Common myeloid progenitor, CD34-positive (primary cell): ENCODE data around the gene ZBTB24. TPM values are rescaled to one million over a fixed set of nuclear protein-coding genes. Genes with fewer than 3 reads are reported as not detected.

ENCODE experiments used
- CTCF ChIA-PET: fragments of 350-600 bp; sonication (Branson Sonifier 250); formaldehyde crosslinking; loops from one replicate; lab custom pipeline; 2021; ENCODE audit warnings: antibody characterized with exemption; lab: Charles Lee
- POLR2A ChIA-PET: fragments of 350-600 bp; sonication (Branson Sonifier 250); formaldehyde crosslinking; loops from one replicate; lab custom pipeline; 2021; ENCODE audit warnings: antibody characterized with exemption; lab: Charles Lee
- DNase-seq, 3 donors: peaks; one replicate each; pipeline versions ENCODE4 v3.0.0 to v3.0.0-alpha.2; 2013
- H3K27ac ChIP-seq, 2 experiments: 1 replicate in 1 of 2; 2 replicates in 1 of 2; pipeline ENCODE4 v1.7.0; 2013; ENCODE audit warnings: inconsistent platforms in 2 of 2, low read length in 2 of 2, mild to moderate bottlenecking in 2 of 2, low read depth in 1 of 2, moderate library complexity in 1 of 2; ENCODE audit not compliant: severe bottlenecking in 2 of 2, insufficient read depth in 1 of 2, poor library complexity in 1 of 2
- H3K27me3 ChIP-seq, 5 experiments: replicated peaks in 2 of 5; 1 replicate in 3 of 5; 2 replicates in 2 of 5; pipeline versions ENCODE4 v1.6.1 to v1.7.0; 2013; ENCODE audit warnings: low read length in 4 of 5, mild to moderate bottlenecking in 2 of 5, moderate library complexity in 2 of 5, inconsistent platforms in 1 of 5; ENCODE audit not compliant: insufficient read depth in 5 of 5, control insufficient read depth in 4 of 5
- H3K36me3 ChIP-seq, 4 experiments: 1 replicate in 2 of 4; 2 replicates in 2 of 4; pipeline versions ENCODE4 v1.6.1 to v1.7.0; 2013; ENCODE audit warnings: low read length in 3 of 4, control low read depth in 1 of 4, mild to moderate bottlenecking in 1 of 4; ENCODE audit not compliant: control insufficient read depth in 4 of 4, insufficient read depth in 4 of 4
- H3K4me1 ChIP-seq, 4 experiments: 1 replicate in 3 of 4; 2 replicates in 1 of 4; pipeline versions ENCODE4 v1.6.1 to v1.7.1; 2013; ENCODE audit warnings: low read length in 3 of 4, mild to moderate bottlenecking in 3 of 4, control low read depth in 1 of 4, inconsistent platforms in 1 of 4, moderate library complexity in 1 of 4; ENCODE audit not compliant: control insufficient read depth in 4 of 4, insufficient read depth in 4 of 4; ENCODE audit errors: control extremely low read depth in 1 of 4
- H3K4me3 ChIP-seq, 7 experiments: 1 replicate in 4 of 7; 2 replicates in 3 of 7; pipeline versions ENCODE4 v1.5.1 to v1.7.0; 2013; ENCODE audit warnings: mild to moderate bottlenecking in 7 of 7, low read length in 6 of 7, moderate library complexity in 6 of 7, inconsistent platforms in 2 of 7, low read depth in 2 of 7, control low read depth in 1 of 7; ENCODE audit not compliant: insufficient read depth in 4 of 7, control insufficient read depth in 1 of 7; ENCODE audit errors: extremely low read depth in 1 of 7
- H3K9me3 ChIP-seq, 5 experiments: 1 replicate in 4 of 5; 2 replicates in 1 of 5; pipeline versions ENCODE4 v1.6.1 to v1.7.1; 2013; ENCODE audit warnings: low read length in 4 of 5, mild to moderate bottlenecking in 2 of 5, inconsistent platforms in 1 of 5, low read depth in 1 of 5, moderate library complexity in 1 of 5; ENCODE audit not compliant: control insufficient read depth in 4 of 5, insufficient read depth in 2 of 5; ENCODE audit errors: control extremely low read depth in 1 of 5
- WGBS: methylation state at CpG from one replicate; pipeline ENCODE4 v1.1.5; 2013; ENCODE audit not compliant: insufficient coverage; 5-methylcytosine and 5-hydroxymethylcytosine counted together
- polyA plus RNA-seq: library from polyadenylated mRNA; unstranded; fragments of 120-200 nt; gene quantifications from one replicate; pipeline ENCODE4 v1.2.1, GENCODE V29; 2013

ZBTB24 gene
- 6.5 TPM for polyA plus RNA-seq

DNA sequence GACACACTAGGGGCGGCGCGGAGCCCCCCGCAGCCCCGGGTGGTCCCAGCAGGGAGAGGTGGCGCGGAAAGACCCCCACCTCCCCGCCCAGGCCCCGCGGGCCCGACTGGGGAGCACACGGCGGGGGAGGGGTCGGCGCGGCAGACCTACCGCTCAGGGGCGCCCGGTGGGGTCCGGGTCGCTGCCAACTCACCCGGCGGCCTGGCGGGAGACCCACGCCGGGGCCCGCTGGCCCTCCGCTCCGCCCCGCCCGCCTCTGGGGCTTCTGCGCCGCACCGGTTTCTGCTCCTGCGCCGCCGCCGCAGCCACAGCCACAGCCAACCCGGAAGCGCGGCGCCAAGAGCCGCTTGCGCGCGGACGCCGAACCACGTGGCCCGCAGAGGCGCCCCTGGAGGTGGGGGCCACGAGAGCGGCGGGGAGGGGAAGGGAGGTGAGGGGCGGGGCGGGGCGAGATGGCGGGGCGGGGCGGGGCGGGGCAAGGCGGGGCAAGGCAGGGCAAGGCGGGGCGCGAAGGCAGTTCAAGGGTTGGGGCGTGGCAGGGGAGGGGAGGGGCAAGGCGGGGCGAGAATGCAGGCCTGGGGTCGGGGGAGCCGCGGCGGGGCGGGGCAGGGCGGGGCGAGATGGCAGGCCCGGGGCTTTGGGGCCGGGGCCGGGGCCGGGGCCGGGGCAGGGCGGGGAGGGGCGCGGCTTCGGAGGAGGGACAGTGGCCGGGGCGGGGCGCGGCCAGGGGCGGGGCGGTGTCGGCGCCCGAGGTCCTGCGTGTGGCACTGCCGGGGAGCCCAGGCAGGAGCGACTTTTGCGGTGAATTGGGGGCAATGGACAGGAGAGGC, at the start of gene ZBTB24:
TSS of gene ZBTB24 (minus strand) at position 315 of the 830 bp plus-strand sequence. CDS start 1,193 bp downstream, outside the sequence.
- ChIA-PET CTCF (interaction anchor here (0.8 to 1.0 kb wide), 3 partner anchors 24 to 38 kb away, joined by 3 to 6 read pairs (median 4); no protein-coding TSS in a partner anchor), POLR2A (interaction anchor here (1.6 kb wide), 1 partner anchor 27 kb away, joined by 5 read pairs; the partner anchor contains the start of gene MICAL1)
- H3K9me3 ChIP-seq: no peaks in the 10 kb centered on the region
- peaks cover 3 to 32% (median 12%) of the 10 kb centered on the region in 4 experiments for H3K36me3 ChIP-seq
- peak; percentile 91 to 95 (median 95) for DNase-seq
- H3K4me1 ChIP-seq: peaks cover 20 to 50% (median 31%) of the 10 kb centered on the region in 4 experiments
- no peaks in the 10 kb centered on the region for H3K27me3 ChIP-seq
- WGBS: under 1% methylated on average over 41 of the region's 97 CpGs
- H3K27ac ChIP-seq: peak within 1 kb of the TSS in 1 of 2 experiments; percentile 68
- peak within 1 kb of the TSS; percentile 47 to 89 (median 80) for H3K4me3 ChIP-seq

DNA sequence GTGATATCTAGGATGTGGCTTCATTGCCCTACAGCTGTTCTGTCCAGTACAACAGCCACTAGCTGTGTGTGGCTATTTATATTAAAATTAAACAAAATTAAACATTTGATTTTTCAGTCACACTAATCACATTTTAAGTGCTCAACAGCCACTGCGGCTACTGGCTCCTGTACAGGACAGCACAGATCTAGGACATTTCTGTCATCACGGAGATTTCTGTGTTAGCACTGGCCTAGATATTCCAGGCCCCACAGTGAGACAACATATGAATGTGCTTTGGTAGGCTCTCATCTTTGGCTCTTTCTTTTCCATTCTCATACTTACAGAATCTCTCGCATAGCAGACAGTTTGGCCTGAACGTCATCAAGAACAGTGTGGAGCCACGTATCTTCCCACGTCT, 48.4 kb upstream of the ZBTB24 start:
- no peaks in the 10 kb centered on the region for H3K4me1 ChIP-seq
- CTCF ChIA-PET: interaction anchor here (1.4 kb wide), 1 partner anchor 644 kb away, joined by 3 read pairs; no protein-coding TSS in a partner anchor

DNA sequence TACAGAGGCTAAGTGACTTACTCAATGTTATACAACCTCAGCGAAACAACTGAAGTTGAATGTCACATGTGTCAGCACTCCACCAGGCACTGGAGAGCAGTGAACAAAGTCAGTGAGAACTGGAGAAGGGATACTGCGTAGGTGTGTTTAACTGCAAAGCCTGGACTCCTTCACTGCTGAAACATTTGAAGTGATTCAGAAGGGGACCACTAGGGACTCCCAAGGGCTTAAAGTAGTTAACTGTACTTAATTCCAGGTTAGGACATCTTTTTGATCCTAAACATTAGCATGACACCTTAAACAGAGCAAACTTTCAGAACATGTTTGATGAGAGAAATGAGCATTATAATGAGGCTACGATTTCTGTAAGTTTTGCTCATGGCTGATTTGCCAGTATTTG, 45.0 kb upstream of the ZBTB24 start:
- 100% methylated on average over 2 of the region's 3 CpGs for WGBS
- H3K36me3 ChIP-seq: no peaks in the 10 kb centered on the region
- no peak overlapping the region for H3K27ac ChIP-seq
- no peaks in the 10 kb centered on the region for H3K27me3 ChIP-seq
- H3K9me3 ChIP-seq: peaks cover 0 to 12% (median 3%) of the 10 kb centered on the region in 5 experiments
- POLR2A ChIA-PET: no interaction called here
- H3K4me3 ChIP-seq: no peak overlapping the region
- DNase-seq: peak in 2 of 3 donors; percentile 18 to 19
- H3K4me1 ChIP-seq: no peaks in the 10 kb centered on the region
- CTCF ChIA-PET: interaction anchor here (1.2 to 5.1 kb wide), 4 partner anchors 163 to 863 kb away, joined by 3 to 28 read pairs (median 14); partner anchors contain the start of genes AK9 and FIG4

More for the DNA sequence above, 48.4 kb upstream of the ZBTB24 start:
- POLR2A ChIA-PET: no interaction called here
- 94% methylated on average over 3 of the region's 6 CpGs for WGBS
- Histone ChIP-seq H3K36me3 (no peaks in the 10 kb centered on the region), H3K27me3 (no peaks in the 10 kb centered on the region), H3K27ac (no peak overlapping the region), H3K9me3 (no peaks in the 10 kb centered on the region), H3K4me3 (no peak overlapping the region)
- no peak for DNase-seq

DNA sequence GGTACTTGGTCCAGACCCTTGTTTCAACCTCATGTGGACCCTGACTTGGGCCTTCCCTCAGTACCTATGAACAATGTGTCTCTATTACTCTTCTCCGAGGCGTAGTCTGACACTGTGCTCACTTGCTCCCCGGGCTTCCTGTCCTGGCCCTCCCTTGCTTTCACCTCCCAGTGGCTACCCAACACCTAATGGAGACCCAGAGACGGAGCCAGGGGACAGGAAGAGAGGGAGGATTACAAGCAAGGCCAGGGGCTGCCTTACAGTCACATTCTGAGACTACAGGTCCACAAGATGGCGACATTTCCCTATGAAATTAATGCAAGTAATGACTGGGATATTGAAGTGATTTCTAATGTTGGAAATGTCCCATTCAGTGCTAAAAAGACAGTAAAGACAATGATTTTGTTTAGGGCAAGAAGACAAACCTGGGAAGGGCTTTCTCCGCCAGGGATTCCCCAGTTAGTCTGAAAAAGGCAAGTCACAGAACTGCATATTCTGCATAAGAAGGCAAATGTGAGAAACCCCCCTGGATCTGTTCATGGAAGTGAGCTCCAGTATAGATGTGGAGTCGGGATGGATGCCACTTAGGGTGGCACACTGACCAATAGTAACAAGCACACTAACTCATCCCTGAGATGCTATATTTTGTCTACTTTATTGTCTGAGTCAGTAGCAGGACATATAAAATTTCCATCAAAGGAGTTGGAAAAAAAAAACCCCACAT, 44.0 kb upstream of the ZBTB24 start:
- WGBS: 50% methylated on average over 4 of the region's 7 CpGs
- Histone ChIP-seq H3K4me3 (no peak overlapping the region), H3K27ac (no peak overlapping the region), H3K9me3 (peaks cover 0 to 12% (median 4%) of the 10 kb centered on the region in 5 experiments), H3K36me3 (no peaks in the 10 kb centered on the region), H3K27me3 (no peaks in the 10 kb centered on the region), H3K4me1 (no peaks in the 10 kb centered on the region)
- ChIA-PET POLR2A (no interaction called here), CTCF (interaction anchor here (0.7 to 5.1 kb wide), 9 partner anchors 12 to 864 kb away, joined by 3 to 28 read pairs (median 3); partner anchors contain the start of genes AK9 and FIG4)
- peak; percentile 74 to 84 (median 78) for DNase-seq

DNA sequence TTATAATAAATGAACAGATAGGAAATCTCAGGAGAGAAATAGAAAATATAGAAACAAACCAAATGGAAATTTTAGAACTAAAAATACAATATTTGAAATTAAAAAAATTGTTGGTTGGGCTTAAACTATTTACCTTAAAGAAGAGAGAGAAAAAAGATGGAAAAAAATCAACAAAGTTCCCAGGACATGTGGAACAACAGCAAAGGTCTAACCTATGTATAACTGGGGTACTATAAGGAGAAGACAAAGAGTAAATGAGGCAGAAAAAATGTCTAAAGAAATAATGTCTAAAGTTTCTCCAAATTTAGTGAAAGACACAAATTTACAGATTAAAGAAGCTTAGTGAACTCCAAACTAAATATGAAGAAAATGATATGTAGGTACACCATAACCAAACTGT, 41.1 kb upstream of the ZBTB24 start:
- ChIA-PET POLR2A (no interaction called here), CTCF (no interaction called here)
- H3K4me3 ChIP-seq: no peak overlapping the region
- H3K27ac ChIP-seq: no peak overlapping the region
- peaks cover 0 to 17% (median 4%) of the 10 kb centered on the region in 5 experiments for H3K9me3 ChIP-seq
- DNase-seq: peak in 1 of 3 donors; percentile 31
- H3K4me1 ChIP-seq: no peaks in the 10 kb centered on the region
- no peaks in the 10 kb centered on the region for H3K36me3 ChIP-seq
- H3K27me3 ChIP-seq: no peaks in the 10 kb centered on the region

DNA sequence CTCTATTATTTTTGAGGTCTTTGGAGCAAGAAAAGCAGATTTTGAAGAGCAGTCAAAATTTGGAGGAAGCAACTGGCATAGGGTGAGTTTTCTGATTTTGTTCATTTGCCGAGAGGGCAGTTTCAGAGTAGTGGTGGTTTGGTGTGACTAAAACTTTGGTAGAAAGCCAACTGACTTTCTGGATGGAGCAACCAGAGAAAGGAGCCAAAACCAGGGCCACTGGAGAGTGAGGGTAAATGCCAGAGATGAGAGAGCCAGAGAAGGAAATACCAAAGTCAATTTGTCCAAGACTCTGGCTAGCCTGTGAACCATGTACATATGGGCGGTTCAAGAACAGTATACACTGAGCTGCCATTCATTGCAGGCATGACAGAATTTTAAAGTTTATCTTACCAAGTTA, 40.5 kb upstream of the ZBTB24 start:
- H3K36me3 ChIP-seq: no peaks in the 10 kb centered on the region
- POLR2A ChIA-PET: no interaction called here
- CTCF ChIA-PET: no interaction called here
- WGBS: 100% methylated on average over 1 of the region's 2 CpGs
- DNase-seq: no peak
- H3K4me1 ChIP-seq: no peaks in the 10 kb centered on the region
- H3K4me3 ChIP-seq: no peak overlapping the region
- H3K27ac ChIP-seq: no peak overlapping the region
- peaks cover 0 to 17% (median 4%) of the 10 kb centered on the region in 5 experiments for H3K9me3 ChIP-seq
- no peaks in the 10 kb centered on the region for H3K27me3 ChIP-seq
